Left cardiac atrium (tissue), 4 donors: Measurements from ENCODE around the gene CDK16. TPM values are rescaled to one million over a fixed set of nuclear protein-coding genes. Genes with fewer than 3 reads are reported as not detected.
"Not testable (repeated sequence)": the region's sequence is repeated elsewhere in the genome, so short reads cannot be mapped to it uniquely, and the experiment has no call there.

Source experiments
- ATAC-seq, 2 donors: fragments of 200-7000 bp; cut with Tn5 transposase; one replicate each; pipeline ENCODE4 v1.9.1; 2020; ENCODE audit warnings: mild to moderate bottlenecking in 2 of 2, moderate library complexity in 2 of 2
- DNase-seq: peaks from one replicate; pipeline ENCODE4 v3.0.0-alpha.2; 2020
- intact Hi-C, 2 donors: fragments of 100-400 bp; cut with DNase I; formaldehyde crosslinking; loops; one replicate each; pipeline versions ENCODE4 v1.14.1 to v1.15.1; 2022 to 2023
- total RNA-seq, 2 donors: library from RNA; stranded (reverse); fragmentation: NEBNext Ultra II Directional; extraction: Animal tissue kit (Norgen Biotek cat#: 25700); gene quantifications; one replicate each; pipeline ENCODE4 v1.2.1, GENCODE V29; 2021
- donor health status: DM: no; HTN: yes; CAD: no.
- donor health status: DM: no; HTN: yes; CAD: no; lungs with severe emphysema.
- donor health status: DM: yes; HTN: yes; CAD: no.
- donor health status: Dilated cardiomyopathy.

Gene CDK16
- total RNA-seq, 2 donors from 2014 or later, result 109 to 132 TPM

GRCh38 chrX:47239199-47239598 lies 20.7 kb downstream of the CDK16 start:
- DNase-seq, result no peak
- ATAC-seq, result no peak
- intact Hi-C loops, result no loop called here

- intact Hi-C loops, result no loop called here
- ATAC-seq (no peak), DNase-seq (no peak)
Observed at GRCh38 chrX:47239898-47240545, 21.5 kb downstream of the CDK16 start.

- intact Hi-C loops, result no loop called here
- no peak for DNase-seq
Observed at GRCh38 chrX:47240619-47241018, 22.1 kb downstream of the CDK16 start.

GRCh38 chrX:47241201-47242011 lies 22.9 kb downstream of the CDK16 start:
- intact Hi-C loops, result no loop called here
- no peak for DNase-seq
- no peak for ATAC-seq

More at GRCh38 chrX:47240619-47241018, 22.1 kb downstream of the CDK16 start:
- ATAC-seq, result no peak

GRCh38 chrX:47242321-47242720 lies 23.8 kb downstream of the CDK16 start:
- intact Hi-C loops, result no loop called here
- ATAC-seq, result no peak
- DNase-seq, result no peak

- ATAC-seq, result no peak
- DNase-seq, result no peak
- intact Hi-C loops, result no loop called here
Observed at GRCh38 chrX:47243351-47243750, 24.9 kb downstream of the CDK16 start.

- DNase-seq, result no peak
- intact Hi-C loops, result no loop called here
- ATAC-seq, result no peak
Observed at GRCh38 chrX:47244676-47245075, 26.2 kb downstream of the CDK16 start.

- ATAC-seq, result no peak
- no peak for DNase-seq
- intact Hi-C loops, result no loop called here
Observed at GRCh38 chrX:47245156-47245555, 26.7 kb downstream of the CDK16 start.

- peak in 1 of 2 donors; percentile 26 for ATAC-seq
- intact Hi-C loops, result no loop called here
- no peak for DNase-seq
Observed at GRCh38 chrX:47247206-47247998, 28.9 kb downstream of the CDK16 start.

GRCh38 chrX:47247999-47248320 lies 29.5 kb downstream of the CDK16 start:
- no peak for DNase-seq
- intact Hi-C loops, result no loop called here
- no peak for ATAC-seq

- intact Hi-C loops, result no loop called here
- DNase-seq, result no peak
- no peak for ATAC-seq
Observed at GRCh38 chrX:47248576-47248975, 30.1 kb downstream of the CDK16 start.

GRCh38 chrX:47250017-47250347 lies 31.5 kb downstream of the CDK16 start:
- intact Hi-C loops, result no loop called here
- no peak for ATAC-seq

GRCh38 chrX:47257620-47258019 lies 39.1 kb downstream of the CDK16 start:
- intact Hi-C loops, result not testable (repeated sequence)

More at GRCh38 chrX:47250017-47250347, 31.5 kb downstream of the CDK16 start:
- DNase-seq, result no peak

GRCh38 chrX:47264483-47265173 lies 46.1 kb downstream of the CDK16 start:
- intact Hi-C loops, result no loop called here
- ATAC-seq (no peak), DNase-seq (no peak)

More at GRCh38 chrX:47257620-47258019, 39.1 kb downstream of the CDK16 start:
- ATAC-seq, DNase-seq: not testable (repeated sequence)

GRCh38 chrX:47266643-47267042 lies 48.2 kb downstream of the CDK16 start:
- intact Hi-C loops, result no loop called here
- no peak for ATAC-seq
- DNase-seq, result no peak

- DNase-seq (no peak), ATAC-seq (no peak)
- intact Hi-C loops, result no loop called here
Observed at GRCh38 chrX:47272013-47272408, 53.5 kb downstream of the CDK16 start.

GRCh38 chrX:47273011-47273730 lies 54.7 kb downstream of the CDK16 start:
- ATAC-seq, result no peak
- DNase-seq, result no peak
- intact Hi-C loops, result no loop called here

- ATAC-seq (no peak), DNase-seq (no peak)
- intact Hi-C loops, result no loop called here
Observed at GRCh38 chrX:47278691-47279090, 60.2 kb downstream of the CDK16 start.
